C4-2B (cell line): ENCODE data around the gene ZFP14.

ENCODE experiments used
- ZFX ChIP-seq: fragments of 450-650 bp; IDR thresholded peaks from 2 replicates; pipeline ENCODE4 v1.6.1; 2017
- TF ChIP-seq, protein P1 (sequence below): fragments of 450-650 bp; conservative IDR thresholded peaks from 2 replicates; pipeline ENCODE4 v1.5.1; 2017; ENCODE audit warnings: mild to moderate bottlenecking

DNA sequence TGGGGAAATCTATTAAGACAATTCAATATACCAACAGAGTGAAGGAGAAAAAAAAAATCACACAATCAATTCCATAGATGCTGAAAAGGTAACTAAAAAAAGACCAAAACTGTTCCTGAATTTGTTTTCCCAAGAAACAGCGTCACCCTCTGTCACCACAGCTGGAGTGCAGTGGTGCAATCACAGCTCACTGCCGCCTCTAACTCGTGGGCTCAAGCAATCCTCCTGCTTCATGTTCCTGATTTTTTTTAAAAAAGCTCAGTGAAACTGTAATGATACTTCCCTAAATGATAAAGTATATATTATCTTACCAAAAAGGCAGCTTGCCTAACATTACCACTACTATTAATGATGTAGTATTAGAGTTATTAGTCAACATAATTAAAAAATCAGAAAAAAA lies 19.6 kb upstream of the ZFP14 start:
- TF ChIP-seq, protein P1, sequence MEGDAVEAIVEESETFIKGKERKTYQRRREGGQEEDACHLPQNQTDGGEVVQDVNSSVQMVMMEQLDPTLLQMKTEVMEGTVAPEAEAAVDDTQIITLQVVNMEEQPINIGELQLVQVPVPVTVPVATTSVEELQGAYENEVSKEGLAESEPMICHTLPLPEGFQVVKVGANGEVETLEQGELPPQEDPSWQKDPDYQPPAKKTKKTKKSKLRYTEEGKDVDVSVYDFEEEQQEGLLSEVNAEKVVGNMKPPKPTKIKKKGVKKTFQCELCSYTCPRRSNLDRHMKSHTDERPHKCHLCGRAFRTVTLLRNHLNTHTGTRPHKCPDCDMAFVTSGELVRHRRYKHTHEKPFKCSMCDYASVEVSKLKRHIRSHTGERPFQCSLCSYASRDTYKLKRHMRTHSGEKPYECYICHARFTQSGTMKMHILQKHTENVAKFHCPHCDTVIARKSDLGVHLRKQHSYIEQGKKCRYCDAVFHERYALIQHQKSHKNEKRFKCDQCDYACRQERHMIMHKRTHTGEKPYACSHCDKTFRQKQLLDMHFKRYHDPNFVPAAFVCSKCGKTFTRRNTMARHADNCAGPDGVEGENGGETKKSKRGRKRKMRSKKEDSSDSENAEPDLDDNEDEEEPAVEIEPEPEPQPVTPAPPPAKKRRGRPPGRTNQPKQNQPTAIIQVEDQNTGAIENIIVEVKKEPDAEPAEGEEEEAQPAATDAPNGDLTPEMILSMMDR: no peak
- TF ChIP-seq ZFX: no peak
